ENCODE results near the gene NKD2.
"Not testable (repeated sequence)": the region's sequence is repeated elsewhere in the genome, so short reads cannot be mapped to it uniquely, and the experiment has no call there.

NKD2 gene

DNA sequence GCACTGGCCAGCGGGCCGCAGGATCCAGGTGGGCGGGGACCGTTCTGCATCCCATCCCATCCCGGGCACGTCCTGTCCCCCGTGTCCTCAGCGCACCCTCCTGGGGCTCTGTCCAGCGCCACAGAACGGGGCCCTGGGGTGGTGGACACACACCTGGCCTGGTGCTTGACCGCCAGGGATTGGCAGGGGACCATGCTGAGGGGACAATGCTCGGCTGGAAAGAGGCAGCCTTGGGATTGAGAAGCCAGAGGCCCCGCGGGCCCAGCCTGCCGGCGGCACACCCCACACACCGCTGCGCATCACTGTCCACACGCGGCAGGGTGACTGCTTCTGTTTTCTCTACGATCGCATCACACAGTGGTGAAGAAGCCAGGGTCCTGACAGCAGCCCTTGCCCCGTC, 70.2 kb downstream of the NKD2 start:
- no peak overlapping the region for H3K27ac ChIP-seq

DNA sequence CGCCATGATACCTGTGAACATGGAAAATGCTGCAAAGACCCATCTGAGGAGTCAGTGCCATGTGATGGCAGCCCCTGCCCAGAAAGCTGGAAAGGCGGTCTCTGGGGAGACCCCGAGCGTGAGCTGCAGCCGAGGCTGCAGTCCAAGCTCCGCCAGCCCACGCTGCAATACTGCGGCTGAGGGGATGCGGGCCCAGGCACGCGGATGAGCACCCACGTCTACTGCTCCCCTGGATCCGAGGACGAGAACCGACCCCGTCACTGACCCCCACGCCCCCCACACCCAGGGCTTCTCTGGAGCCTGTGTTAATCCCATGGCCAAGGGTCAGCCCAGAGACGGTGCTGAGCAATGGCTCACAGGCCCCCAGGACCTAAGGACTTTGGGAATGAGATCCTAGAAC, 70.9 kb downstream of the NKD2 start:
- Histone ChIP-seq H3K4me3 (ENCODE audit: low read depth, low read length) (no peak overlapping the region), H3K27ac (no peak overlapping the region), H3K9me3 (ENCODE audit: severe bottlenecking) (no peaks in the 10 kb centered on the region), H3K27me3 (ENCODE audit: insufficient read depth, low read depth, severe bottlenecking) (no peaks in the 10 kb centered on the region), H3K36me3 (peaks cover 63% of the 10 kb centered on the region)
- no peak for TF ChIP-seq CTCF (IDR thresholded peaks at IDR 0.05; ENCODE audit: low read depth, low read length)
- no peak for DNase-seq

More for the DNA sequence above, 70.2 kb downstream of the NKD2 start:
- DNase-seq: no peak
- H3K27me3 ChIP-seq (ENCODE audit: insufficient read depth, low read depth, severe bottlenecking): no peaks in the 10 kb centered on the region
- no peaks in the 10 kb centered on the region for H3K9me3 ChIP-seq (ENCODE audit: severe bottlenecking)
- H3K4me3 ChIP-seq (ENCODE audit: low read depth, low read length): no peak overlapping the region
- no peak for TF ChIP-seq CTCF (IDR thresholded peaks at IDR 0.05; ENCODE audit: low read depth, low read length)
- H3K36me3 ChIP-seq: peaks cover 64% of the 10 kb centered on the region

DNA sequence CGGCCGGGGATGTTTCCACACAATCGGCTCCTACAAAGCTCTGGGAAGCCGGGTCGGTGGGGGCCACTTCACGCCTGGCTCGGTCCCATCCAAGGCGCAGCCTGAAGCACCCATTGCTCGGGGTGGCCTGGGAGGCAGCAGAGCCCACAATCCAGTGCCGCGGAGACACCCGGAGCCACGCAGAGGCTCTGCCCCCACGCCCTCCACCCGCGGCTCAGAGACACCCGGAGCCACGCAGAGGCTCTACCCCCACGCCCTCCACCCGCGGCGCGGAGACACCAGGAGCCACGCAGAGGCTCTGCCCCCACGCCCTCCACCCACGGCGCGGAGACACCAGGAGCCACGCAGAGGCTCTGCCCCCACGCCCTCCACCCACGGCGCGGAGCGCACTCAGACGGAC, 71.4 kb downstream of the NKD2 start:
- H3K36me3 ChIP-seq: peaks cover 63% of the 10 kb centered on the region
- H3K4me3 ChIP-seq (ENCODE audit: low read depth, low read length): no peak overlapping the region
- H3K27me3 ChIP-seq (ENCODE audit: insufficient read depth, low read depth, severe bottlenecking): no peaks in the 10 kb centered on the region
- no peak for DNase-seq
- no peak overlapping the region for H3K27ac ChIP-seq
- TF ChIP-seq CTCF (IDR thresholded peaks at IDR 0.05; ENCODE audit: low read depth, low read length): no peak
- no peaks in the 10 kb centered on the region for H3K9me3 ChIP-seq (ENCODE audit: severe bottlenecking)

DNA sequence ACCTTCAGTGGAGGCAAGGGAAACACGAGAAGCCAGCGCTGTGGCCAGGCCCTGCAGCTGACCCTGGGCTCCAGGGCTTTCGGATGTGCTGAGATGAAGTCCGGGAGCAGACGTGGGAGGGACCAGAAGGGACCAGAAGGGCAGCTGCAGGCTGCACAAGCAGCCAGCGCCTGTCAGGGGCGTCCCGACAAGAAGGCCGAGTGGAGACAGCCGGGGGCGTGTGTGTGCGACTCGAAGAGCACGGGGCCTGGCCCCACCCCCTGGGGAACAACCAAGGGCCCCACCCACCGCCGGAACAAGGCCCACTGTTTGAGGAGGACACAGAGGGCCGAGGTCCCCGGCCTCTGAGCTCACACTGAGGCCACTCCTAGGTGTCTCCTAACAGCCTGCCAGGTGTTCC, 71.8 kb downstream of the NKD2 start:
- TF ChIP-seq CTCF (IDR thresholded peaks at IDR 0.05; ENCODE audit: low read depth, low read length): no peak
- Histone ChIP-seq H3K27ac (no peak overlapping the region), H3K36me3 (peaks cover 65% of the 10 kb centered on the region)

DNA sequence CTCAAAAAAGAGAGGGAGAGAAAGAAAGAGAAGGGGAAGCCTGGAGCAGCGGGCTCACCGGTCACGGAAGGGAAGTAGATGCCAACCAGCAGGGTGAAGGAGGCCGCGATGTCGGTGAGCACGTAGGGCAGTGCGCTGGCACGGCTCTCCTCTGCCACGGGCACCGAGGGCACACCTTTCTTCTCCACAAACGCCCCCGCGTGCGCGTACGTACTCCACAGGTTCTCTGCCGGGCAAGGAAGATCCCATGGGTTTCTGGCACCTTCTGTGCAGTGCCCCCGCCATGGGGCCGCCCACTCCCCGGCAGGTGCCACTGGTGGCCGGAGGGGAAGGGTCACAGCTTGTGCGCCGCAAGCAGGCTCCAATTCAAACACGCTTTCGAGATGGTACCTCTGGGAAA, 72.9 kb downstream of the NKD2 start:
- Histone ChIP-seq H3K27me3 (ENCODE audit: insufficient read depth, low read depth, severe bottlenecking) (no peaks in the 10 kb centered on the region), H3K4me3 (ENCODE audit: low read depth, low read length) (no peak overlapping the region), H3K36me3 (peaks cover 61% of the 10 kb centered on the region), H3K27ac (no peak overlapping the region), H3K9me3 (ENCODE audit: severe bottlenecking) (no peaks in the 10 kb centered on the region)
- TF ChIP-seq CTCF (IDR thresholded peaks at IDR 0.05; ENCODE audit: low read depth, low read length): no peak
- DNase-seq: no peak

More for the DNA sequence above, 71.8 kb downstream of the NKD2 start:
- Histone ChIP-seq H3K9me3 (ENCODE audit: severe bottlenecking) (no peaks in the 10 kb centered on the region), H3K27me3 (ENCODE audit: insufficient read depth, low read depth, severe bottlenecking) (no peaks in the 10 kb centered on the region), H3K4me3 (ENCODE audit: low read depth, low read length) (no peak overlapping the region)
- DNase-seq: no peak

DNA sequence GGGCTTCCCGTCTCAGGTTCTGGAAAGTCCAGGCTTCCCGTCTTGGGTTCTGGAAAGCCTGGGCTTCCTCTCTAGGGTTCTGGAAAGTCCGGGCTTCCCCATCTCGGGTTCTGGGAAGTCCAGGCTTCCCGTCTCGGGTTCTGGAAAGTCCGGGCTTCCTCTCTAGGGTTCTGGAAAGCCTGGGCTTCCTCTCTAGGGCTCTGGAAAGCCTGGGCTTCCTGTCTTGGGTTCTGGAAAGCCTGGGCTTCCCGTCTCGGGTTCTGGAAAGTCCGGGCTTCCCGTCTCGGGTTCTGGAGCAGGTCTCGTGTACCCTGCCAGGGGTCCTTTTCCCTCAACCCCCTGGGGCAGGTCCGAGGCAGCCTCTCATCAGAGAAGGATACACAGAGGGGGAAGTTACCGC, 74.4 kb downstream of the NKD2 start:
- H3K4me3 ChIP-seq (ENCODE audit: low read depth, low read length); H3K27me3 ChIP-seq (ENCODE audit: insufficient read depth, low read depth, severe bottlenecking); H3K9me3 ChIP-seq (ENCODE audit: severe bottlenecking); H3K27ac ChIP-seq; DNase-seq: not testable (repeated sequence)
- H3K36me3 ChIP-seq: peaks cover 63% of the 10 kb centered on the region

All from WERI-Rb-1 (cell line).